Measurements from ENCODE around the gene ZNF750. TPM values are rescaled to one million over a fixed set of nuclear protein-coding genes. Genes with fewer than 3 reads are reported as not detected.
A peak's percentile ranks its signal among the peaks of the same experiment; 100 is the strongest.

ZNF750 gene
- total RNA-seq, 1 donor from 2014 or later: 0.15 TPM

DNA sequence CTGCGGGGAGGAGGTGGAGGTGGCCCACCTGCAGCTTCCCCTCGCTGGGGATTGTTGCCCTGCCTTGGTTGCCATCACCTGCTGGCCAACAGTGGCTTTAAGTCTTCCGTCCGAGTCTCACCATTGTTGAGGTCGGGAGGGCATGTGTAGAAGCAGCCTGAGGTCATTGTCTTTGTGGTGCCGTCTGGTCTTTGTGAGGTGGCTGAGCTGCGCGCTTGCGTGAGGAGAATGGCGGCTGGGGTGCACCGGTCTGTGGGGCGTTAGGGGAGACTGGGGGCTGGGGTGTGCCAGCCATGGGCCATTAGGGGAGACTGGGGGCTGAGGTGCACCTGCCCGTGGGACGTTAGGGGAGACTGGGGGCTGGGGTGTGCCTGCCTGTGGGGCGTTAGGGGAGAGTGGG is 36.2 kb downstream of the ZNF750 start:
- no peak for DNase-seq
- intact Hi-C loops (cut with micrococcal nuclease): no loop called here
- ATAC-seq: no peak

DNA sequence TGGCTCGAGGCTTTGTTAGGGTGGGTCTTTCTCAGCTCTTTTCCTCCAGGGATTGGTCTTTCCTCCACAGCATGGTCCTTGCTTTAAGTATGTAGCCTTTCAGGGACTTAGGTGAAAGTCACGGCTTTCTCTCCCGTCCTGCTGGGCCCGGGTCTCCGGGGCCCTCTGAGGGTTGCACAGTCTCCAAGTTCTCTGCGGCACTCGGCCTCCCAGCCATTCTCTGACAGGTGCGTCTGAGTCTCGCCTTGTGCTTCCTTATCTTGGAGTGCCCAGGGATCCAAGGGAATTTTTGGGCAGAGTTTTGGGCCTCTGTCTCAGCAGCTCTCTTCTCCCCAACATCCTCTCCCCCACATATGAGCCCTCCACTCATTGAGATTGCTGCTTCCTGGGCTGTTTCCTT is 36.6 kb downstream of the ZNF750 start:
- no peak for ATAC-seq
- intact Hi-C loops (cut with micrococcal nuclease): no loop called here
- no peak for DNase-seq

DNA sequence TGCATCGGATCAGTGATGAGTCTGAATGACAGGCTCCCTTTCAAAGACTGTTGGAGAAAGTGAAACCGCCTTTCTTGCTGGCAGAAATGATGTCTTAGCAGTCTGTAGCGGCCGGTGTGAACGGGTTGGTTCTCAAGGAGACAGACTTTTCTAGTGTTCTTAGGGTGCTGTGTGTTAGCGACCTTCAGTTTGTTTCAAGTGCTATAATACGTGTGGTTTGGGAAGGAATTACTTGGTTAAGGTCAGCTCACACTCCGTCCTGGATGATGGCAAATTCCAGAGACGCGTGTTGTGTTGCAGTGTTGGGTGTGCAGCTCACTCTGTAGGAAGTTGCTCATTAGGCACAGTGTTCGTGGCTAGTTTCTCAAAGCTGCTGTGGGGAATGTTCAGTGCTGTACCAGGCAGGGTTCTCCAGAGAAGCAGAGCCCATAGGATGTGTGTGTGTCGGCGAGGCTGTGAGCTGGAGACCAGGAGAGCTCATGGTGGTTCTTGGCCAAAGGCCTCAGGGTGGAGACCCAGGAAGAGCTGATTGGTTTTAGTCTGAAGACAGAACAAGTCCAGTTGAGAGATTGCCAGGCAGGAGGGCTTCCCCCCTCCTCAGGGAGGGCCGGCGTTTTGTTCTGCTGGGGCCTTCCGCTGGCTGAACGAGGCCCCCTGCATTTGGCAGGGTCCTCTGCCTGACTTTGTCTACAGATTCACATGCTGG is 37.6 kb downstream of the ZNF750 start:
- no peak for DNase-seq
- ATAC-seq: no peak
- intact Hi-C loops (cut with micrococcal nuclease): no loop called here

DNA sequence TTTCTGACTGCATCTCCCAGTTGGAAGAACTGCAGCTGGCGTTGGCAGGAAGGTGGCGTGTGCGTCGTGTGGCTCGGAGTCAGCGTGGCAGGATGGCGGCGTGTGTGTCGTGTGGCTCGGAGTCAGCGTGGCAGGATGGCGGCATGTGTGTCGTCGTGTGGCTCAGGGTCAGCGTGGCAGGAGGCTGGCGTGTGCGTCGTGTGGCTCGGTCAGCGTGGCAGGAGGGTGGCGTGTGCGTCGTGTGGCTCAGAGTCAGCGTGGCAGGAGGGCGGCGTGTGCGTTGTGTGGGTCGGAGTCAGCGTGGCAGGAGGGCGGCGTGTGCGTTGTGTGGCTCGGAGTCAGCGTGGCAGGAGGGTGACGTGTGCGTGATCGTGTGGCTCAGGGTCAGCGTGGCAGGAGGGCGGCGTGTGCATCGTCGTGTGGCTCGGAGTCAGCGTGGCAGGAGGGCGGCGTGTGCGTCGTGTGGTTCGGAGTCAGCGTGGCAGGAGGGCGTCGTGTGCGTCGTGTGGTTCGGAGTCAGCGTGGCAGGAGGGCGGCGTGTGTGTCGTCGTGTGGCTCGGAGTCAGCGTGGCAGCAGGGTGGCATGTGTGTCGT is 38.3 kb downstream of the ZNF750 start:
- no peak for DNase-seq
- intact Hi-C loops (cut with micrococcal nuclease): no loop called here
- no peak for ATAC-seq

DNA sequence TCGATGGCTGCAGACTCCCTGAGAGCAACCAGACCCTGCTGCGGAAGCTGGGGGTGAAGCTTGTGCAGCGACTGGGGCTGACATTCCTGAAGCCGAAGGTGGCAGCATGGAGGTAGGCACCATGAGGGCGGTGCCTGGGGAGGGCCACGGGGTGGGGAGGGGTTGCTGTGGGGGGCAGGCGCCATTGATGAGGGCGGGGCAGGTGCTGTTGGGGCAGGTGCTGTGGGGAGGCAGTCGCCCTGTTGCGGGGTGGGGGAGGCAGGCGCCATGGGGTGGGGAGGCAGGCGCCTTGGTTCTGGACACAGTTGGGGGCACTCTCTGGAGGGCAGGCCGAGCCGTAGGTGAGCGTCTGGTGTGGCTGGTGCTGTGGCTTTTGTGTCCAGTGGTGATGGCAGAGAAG is 38.9 kb downstream of the ZNF750 start:
- ATAC-seq: no peak
- DNase-seq: no peak
- intact Hi-C loops (cut with micrococcal nuclease): no loop called here

DNA sequence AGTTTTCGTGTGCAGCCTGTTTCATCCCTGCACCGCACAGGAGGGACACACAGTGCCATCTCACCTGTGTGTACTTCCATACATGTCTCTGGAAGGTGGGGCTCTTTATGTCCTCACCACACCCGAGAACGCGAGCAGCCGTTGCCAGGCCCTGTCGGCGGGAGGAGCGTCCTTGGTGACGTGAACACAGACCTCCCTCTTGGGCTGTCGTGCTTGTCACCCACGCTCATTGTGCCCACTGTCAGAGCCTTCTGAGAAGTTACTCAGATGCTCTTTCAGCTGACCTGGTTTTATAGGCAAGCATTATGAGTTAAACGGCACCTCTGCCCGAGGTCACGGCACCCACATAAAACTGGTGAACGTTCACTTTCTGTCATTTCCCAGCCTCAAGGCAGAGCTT is 40.2 kb downstream of the ZNF750 start:
- DNase-seq: no peak
- no peak for ATAC-seq
- intact Hi-C loops (cut with micrococcal nuclease): no loop called here

DNA sequence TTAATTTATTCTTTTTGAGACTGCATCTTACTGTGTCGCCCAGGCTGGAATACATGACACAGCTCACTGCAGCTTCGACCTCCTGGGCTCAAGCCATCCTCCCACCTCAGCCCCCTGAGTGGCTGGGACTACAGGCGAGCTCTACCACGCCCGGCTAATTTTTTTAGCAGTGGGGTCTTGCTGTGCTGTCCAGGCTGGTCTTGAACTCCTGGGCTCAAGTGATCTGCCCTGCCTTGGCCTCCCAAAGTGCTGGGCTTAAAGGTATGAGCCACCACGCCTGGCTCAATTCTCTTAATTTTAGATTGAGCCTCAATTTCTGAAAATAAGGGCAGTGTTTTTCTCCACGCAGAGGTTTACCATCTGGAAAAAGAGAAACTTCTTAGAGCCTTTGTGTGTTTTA is 41.1 kb downstream of the ZNF750 start:
- ATAC-seq: no peak
- no peak for DNase-seq
- intact Hi-C loops (cut with micrococcal nuclease): no loop called here

DNA sequence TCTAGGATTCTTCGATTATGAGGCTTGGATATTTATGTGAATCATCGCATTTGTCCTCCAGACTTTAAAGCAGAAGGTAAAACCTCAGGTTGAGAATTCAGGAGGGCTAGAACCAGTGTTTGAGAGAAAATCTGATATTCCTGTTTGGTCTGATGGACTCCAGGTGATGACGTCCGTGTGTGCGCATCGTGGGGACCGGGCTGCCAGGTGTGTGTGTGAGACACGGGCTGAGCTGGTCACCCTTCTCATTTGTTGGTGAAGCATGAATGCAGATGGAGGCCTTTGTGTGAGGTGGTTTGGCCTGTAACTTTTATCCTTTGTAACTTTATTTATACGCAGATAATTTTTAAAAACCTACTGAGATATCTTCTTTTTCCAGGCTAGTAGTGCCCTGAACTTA is 42.8 kb downstream of the ZNF750 start:
- intact Hi-C loops (cut with micrococcal nuclease): no loop called here
- no peak for ATAC-seq
- DNase-seq: no peak

DNA sequence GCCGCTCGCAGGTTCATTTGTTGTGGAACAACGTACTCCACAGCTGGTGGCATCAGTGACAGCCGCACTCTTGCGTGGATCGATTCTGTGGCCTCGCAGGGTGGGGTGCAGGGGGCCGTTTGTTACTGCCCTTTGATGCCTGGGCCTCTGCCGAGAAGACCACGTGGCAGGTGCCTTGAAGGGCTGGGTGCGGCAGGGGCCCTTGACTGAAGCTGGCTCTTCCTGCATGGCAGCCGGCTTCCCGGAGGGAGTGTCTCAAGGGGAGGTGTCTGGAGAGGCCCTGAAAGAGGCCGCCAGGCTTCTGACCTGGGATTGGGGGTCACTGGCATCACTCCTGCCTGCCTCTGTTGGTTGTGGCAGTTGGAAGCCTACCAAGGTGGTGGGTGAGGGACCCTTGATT is 44.2 kb downstream of the ZNF750 start:
- DNase-seq (no peak), ATAC-seq (peak; percentile 10)
- intact Hi-C loops (cut with micrococcal nuclease): no loop called here

DNA sequence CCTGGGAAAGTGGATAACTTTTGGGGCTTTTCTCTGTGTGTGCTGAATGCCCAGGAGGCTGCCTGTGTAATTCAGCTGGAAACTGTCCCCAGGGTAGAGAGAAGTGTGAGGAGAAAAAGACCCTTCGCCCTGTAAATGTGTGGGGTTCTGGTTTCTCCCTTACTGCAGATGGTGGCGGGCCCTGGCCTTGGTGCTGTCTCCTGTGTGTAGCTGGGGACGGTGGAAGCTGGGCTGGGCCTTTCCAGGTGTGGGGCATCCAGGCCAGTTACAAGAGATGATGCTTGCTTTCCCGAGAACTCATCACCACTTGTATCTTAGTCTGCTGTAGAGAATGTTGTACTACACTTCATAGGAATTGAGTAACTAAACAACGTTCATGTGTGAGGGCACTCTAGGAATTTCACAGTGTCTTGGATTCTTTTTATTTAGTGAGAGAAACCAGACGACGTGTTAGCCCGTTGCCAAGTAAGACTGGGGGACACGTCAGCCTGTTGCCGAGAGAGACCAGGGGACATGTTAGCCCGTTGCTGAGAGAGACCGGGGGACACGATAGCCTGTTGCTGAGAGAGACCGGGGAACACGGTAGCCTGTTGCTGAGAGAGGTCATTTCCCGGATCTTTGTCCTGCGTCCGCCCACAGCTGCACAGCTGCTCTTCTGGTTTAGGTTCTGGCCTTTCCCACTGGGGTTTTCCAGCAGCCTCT is 44.9 kb downstream of the ZNF750 start:
- DNase-seq (peak; percentile 56), ATAC-seq (peak; percentile 75)
- intact Hi-C loops (cut with micrococcal nuclease): no loop called here

DNA sequence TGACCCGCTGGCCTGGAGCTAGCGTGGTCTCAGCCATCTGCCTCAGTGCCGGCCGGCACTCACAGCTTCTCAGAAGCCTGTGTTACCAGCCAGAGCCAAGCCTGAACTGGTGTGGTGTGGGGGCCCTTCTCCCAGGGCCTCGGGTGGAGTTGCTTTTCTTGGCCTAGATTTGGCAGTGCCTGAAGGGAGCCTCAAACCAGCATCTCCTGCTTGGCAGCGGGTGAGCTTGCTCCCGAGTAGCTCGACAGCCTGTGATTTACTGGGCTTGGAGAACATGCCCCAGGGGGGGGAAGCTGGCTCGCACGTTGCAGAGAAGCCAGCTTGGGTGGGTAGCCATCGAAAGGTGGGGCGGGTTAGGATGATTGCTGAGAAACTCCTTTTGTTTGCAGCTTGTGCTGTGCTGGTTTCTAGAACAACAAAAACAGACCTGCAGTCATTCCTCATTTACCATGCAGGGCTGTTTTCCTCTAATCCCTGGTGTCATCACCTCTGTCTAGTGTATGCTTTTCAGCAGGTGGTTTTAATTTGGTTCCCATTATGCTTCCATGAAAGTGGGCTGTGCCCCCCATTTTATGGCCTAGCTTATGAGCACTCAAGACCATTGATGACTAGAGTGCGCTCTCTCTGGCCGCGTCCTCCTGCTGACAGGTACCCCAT is 45.7 kb downstream of the ZNF750 start:
- intact Hi-C loops (cut with micrococcal nuclease): no loop called here
- no peak for DNase-seq
- ATAC-seq: no peak

DNA sequence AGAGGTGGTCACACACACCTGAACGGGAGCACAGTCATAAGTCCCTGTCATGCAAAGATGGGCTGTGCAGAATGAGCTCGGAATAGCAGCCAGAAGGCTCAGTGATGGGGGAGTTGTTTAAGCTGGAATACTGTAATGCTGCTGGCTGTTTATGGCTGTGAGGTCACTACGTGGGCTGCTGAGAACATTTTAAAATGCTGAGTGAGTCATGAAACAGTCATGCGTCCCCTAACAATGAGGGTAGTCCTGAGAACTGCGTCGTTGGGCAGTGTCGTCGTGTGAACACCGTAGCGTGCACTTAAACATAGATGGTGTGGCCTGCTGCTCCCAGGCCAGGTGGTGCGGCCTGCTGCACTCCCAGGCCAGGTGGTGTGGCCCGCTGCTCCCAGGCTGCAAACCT is 48.3 kb downstream of the ZNF750 start:
- intact Hi-C loops (cut with micrococcal nuclease): no loop called here
- no peak for ATAC-seq

DNA sequence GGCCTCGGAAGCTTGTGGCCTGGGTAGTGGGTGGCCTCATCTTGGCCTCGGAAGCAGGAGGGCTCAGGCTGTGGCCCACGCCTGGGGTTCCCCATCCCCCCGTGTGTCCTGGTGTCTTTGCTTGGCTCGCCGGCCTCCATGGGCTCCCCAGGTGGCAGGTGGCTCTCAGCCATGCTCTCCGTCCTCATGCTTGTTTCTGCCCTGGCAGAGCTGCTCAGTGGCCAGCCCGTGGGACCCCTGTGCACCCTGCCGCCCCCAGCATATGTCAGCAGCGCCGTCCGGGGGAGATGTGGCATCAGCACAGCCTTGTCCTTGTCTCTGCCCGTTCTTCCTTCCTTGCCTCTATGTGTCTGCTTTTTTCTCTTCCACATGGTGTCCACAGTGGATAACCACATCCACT is 49.4 kb downstream of the ZNF750 start:
- intact Hi-C loops (cut with micrococcal nuclease): no loop called here
- no peak for ATAC-seq
- DNase-seq: no peak

More for the DNA sequence above, 48.3 kb downstream of the ZNF750 start:
- DNase-seq: no peak

DNA sequence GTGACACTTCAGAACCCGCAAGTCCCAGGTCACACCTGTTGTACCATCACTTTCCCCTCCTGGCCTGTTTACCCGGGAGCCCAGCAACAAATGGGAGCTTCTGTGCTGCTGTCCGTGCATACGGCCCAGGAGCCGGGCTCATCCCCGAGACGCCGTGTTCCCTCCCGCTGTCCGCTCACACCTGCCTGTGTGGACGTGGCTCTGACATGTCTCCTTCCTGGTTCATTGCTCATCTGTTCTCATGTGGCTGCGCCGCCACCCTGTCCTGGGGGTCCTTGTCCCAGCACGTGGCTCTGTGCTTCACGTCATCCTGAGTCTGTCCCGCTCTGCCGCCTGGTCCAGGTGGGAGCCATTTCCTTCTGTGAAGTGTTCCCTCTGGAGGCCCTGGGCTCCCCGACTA is 50.0 kb downstream of the ZNF750 start:
- no peak for DNase-seq
- no peak for ATAC-seq
- intact Hi-C loops (cut with micrococcal nuclease): no loop called here

DNA sequence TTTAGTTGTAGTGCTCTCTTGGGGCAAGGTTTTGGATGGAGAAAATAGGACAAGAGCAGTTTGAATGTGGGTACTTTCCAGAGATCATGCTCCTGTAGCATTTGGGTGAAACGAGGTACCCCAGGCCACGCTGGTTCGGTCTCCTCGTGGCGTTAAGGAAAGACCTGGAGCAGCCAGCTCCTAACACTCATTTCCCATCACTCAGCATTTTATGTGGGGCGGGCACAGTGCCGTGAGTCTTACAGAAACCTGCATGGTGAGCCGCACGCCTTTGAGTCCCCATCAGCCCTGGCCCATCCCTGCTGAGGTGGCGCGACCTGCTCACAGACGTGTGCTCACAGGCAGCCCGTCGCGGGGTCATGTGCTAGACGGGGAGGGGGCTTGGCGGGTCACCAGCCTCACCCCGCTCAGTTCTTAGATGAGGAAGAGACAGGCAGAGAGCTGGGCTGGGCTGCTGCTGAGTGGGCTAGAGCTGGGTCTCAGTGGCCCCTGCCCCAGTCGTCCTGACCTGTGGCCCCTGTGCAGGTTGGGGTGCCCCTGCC is 50.7 kb downstream of the ZNF750 start:
- ATAC-seq: peak; percentile 16
- DNase-seq: no peak
- intact Hi-C loops (cut with micrococcal nuclease): no loop called here

DNA sequence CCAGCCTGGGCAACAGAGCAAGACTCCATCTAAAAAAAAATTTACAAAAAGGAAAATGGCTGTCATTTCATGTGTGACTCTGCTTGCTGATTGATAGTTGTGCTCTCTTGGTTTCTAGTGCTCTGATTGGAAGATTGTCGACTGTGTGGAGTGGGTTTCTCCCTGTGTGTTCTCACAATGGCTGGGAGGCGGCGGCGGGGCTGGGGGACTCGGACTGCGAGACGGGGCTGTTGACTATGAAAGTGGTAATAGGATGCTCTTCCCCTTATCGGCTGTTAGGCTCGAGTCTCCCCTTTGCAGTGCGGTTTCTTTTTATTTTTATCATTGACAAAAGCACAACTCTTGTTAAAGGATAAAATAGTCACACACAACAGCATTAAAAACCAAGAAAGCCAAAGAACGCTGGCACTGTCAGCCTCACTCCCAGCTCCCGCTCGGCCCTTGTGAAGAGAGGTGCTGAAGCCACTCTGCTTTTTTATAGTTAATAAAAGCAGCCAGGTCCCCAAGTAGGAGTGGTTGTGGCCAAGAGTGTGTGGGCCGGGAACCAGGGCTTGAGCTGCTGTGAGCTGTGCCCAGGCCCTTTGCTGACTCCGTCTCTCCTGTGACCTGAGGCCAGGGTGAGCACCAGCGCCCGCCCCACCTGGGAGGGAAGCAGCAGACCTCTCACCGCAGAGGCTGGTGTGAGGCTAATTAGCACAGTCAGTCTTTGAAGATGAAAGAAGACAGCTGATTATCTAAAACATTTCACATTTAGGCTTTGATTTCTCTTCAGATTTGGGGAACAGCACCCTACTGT is 51.4 kb downstream of the ZNF750 start:
- intact Hi-C loops (cut with micrococcal nuclease): no loop called here
- DNase-seq (no peak), ATAC-seq (peak; percentile 58)

DNA sequence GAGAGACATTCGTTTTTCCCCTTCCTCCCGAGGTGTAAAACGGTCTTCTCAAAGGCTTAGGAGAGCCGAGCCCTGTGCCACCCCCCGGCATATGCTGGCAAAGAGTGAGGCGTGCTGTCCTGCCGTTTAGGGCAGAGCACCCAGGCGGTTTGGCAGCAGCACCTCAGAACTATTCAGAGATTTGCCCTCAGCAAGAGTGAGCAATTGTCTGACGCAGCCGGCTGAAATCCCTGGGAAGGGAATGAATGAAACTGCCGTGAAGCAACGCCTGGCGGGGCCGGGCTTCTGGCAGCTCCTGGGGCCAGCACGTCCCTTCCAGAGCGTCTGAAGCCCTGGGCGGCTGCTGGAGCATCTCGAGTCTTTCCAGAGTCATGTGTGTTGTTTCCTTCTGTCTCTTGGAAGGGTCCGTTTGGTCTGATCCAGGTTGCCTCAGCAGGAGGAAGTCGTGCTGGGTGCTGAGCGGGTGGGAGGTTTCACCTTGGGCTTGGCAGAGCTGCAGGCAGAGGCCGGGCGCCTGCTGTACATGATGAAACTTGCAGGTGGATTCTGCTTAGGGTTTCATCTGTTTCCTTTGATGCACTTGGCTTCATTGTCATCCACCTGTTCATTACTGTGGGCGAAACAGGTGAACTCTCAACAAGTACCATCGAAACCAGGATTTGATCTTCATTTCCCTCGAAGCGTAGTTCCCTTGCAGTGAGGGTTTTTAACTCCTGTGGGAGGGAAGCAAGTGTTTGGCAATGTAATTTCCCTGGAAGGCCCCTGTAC is 52.6 kb downstream of the ZNF750 start:
- intact Hi-C loops (cut with micrococcal nuclease): no loop called here
- no peak for DNase-seq
- no peak for ATAC-seq

DNA sequence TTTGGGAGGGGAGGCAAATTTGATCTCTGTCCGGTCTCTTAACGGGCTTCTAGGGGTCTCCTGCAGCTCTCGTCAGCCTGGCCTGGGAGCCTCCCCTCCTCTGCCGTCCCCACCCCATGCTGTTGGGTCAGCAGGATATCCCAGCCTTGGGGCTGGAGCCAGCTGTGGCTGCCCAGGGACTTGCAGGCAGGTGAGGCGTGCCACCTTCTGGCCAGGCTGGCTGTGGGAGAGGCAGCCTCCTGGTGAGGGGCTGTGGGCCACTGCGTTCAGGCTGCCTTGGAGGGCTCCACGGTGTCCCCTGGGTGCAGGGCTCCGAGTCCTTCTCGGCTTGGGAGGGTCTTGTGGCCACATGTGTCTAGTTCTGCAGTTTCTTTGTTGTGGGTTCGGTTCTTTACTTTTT is 53.4 kb downstream of the ZNF750 start:
- DNase-seq (no peak), ATAC-seq (no peak)
- intact Hi-C loops (cut with micrococcal nuclease): no loop called here

All from left ventricle myocardium superior (tissue), 1 donor.